HEK293T (cell line): ENCODE results near the gene COA8.

ENCODE experiments used
- CTCF ChIA-PET: fragments of 350-600 bp; formaldehyde crosslinking; extraction: SDS; loops from one replicate; lab custom pipeline; 2021; ENCODE audit warnings: antibody characterized with exemption, inconsistent platforms; lab: Yijun Ruan, JAX
- POLR2A ChIA-PET: fragments of 350-600 bp; formaldehyde crosslinking; extraction: SDS; loops from one replicate; lab custom pipeline; 2020; ENCODE audit warnings: antibody characterized with exemption, inconsistent platforms; lab: Yijun Ruan, JAX
- DNase-seq: peaks from one replicate; pipeline ENCODE4 v3.0.0; 2012; ENCODE audit warnings: mixed read lengths; ENCODE audit errors: extremely low spot score
- ARNT ChIP-seq: fragments of 450-650 bp; IDR thresholded peaks from 2 replicates; pipeline ENCODE4 v1.6.1; 2017; ENCODE audit warnings: mild to moderate bottlenecking
- BHLHE40 ChIP-seq: fragments of 450-650 bp; IDR thresholded peaks from 2 replicates; pipeline ENCODE4 v1.6.1; 2016; ENCODE audit warnings: mild to moderate bottlenecking, moderate library complexity, borderline replicate concordance
- CTBP1 ChIP-seq: fragments of 450-650 bp; IDR thresholded peaks from 2 replicates; pipeline ENCODE4 v1.6.1; 2016; ENCODE audit warnings: borderline replicate concordance
- ELF4 ChIP-seq: fragments of 450-650 bp; IDR thresholded peaks from 2 replicates; pipeline ENCODE4 v1.6.1; 2017; ENCODE audit warnings: antibody characterized with exemption
- FOXA1 ChIP-seq: fragments of 450-650 bp; IDR thresholded peaks from 2 replicates; pipeline ENCODE4 v1.6.1; 2016; ENCODE audit warnings: mild to moderate bottlenecking
- FOXK2 ChIP-seq: fragments of 450-650 bp; IDR thresholded peaks from 2 replicates; pipeline ENCODE4 v1.6.1; 2016; ENCODE audit warnings: mild to moderate bottlenecking
- FOXM1 ChIP-seq: fragments of 450-650 bp; IDR thresholded peaks from 2 replicates; pipeline ENCODE4 v1.6.1; 2017; ENCODE audit warnings: mild to moderate bottlenecking, borderline replicate concordance
- HDGF ChIP-seq: fragments of 450-650 bp; IDR thresholded peaks from 2 replicates; pipeline ENCODE4 v1.6.1; 2017; ENCODE audit warnings: antibody characterized with exemption, borderline replicate concordance
- L3MBTL2 ChIP-seq: fragments of 450-650 bp; conservative IDR thresholded peaks from 2 replicates; pipeline ENCODE4 v1.6.1; 2016; ENCODE audit warnings: mild to moderate bottlenecking
- LEF1 ChIP-seq: fragments of 450-650 bp; IDR thresholded peaks from 2 replicates; pipeline ENCODE4 v1.6.1; 2017; ENCODE audit warnings: mild to moderate bottlenecking, borderline replicate concordance
- NFRKB ChIP-seq: fragments of 450-650 bp; IDR thresholded peaks from 2 replicates; pipeline ENCODE4 v1.6.1; 2016; ENCODE audit warnings: mild to moderate bottlenecking, moderate library complexity
- PKNOX1 ChIP-seq: fragments of 450-650 bp; IDR thresholded peaks from 2 replicates; pipeline ENCODE4 v1.6.1; 2016
- SP1 ChIP-seq: fragments of 450-650 bp; IDR thresholded peaks from 2 replicates; pipeline ENCODE4 v1.6.1; 2017
- SUZ12 ChIP-seq: fragments of 450-650 bp; IDR thresholded peaks from 2 replicates; pipeline ENCODE4 v1.6.1; 2016; ENCODE audit warnings: mild to moderate bottlenecking
- TARDBP ChIP-seq: fragments of 450-650 bp; IDR thresholded peaks from 2 replicates; pipeline ENCODE4 v1.6.1; 2016
- ZNF384 ChIP-seq: fragments of 450-650 bp; IDR thresholded peaks from 2 replicates; pipeline ENCODE4 v1.6.1; 2016

COA8 gene

GRCh38 chr14:103539056-103539825 lies 23.5 kb upstream of the COA8 start:
- no peak for DNase-seq
- CTCF ChIA-PET, result no interaction called here
- POLR2A ChIA-PET, result interaction anchor here (1.0 to 2.3 kb wide), 4 partner anchors 10 to 19 kb away, joined by 4 to 13 read pairs (median 7); partner anchors contain the start of genes CKB and TRMT61A
- no peak for TF ChIP-seq FOXK2
- TF ChIP-seq SUZ12, result no peak
- no peak for TF ChIP-seq FOXA1
- no peak for TF ChIP-seq BHLHE40
- no peak for TF ChIP-seq ELF4
- no peak for TF ChIP-seq CTBP1
- TF ChIP-seq HDGF, result no peak
- TF ChIP-seq TARDBP, result no peak
- no peak for TF ChIP-seq L3MBTL2
- TF ChIP-seq LEF1, result no peak
- TF ChIP-seq PKNOX1, result no peak
- TF ChIP-seq ZNF384, result no peak
- TF ChIP-seq NFRKB, result no peak
- TF ChIP-seq ARNT, result no peak
- TF ChIP-seq SP1, result no peak
- no peak for TF ChIP-seq FOXM1

- no peak for DNase-seq
- CTCF ChIA-PET, result interaction anchor here (0.5 to 3.1 kb wide), 3 partner anchors 22 to 249 kb away, joined by 3 to 13 read pairs (median 5); no protein-coding TSS in a partner anchor
- POLR2A ChIA-PET, result interaction anchor here (1.4 to 2.3 kb wide), 3 partner anchors 12 to 22 kb away, joined by 6 to 14 read pairs (median 13); partner anchors contain the start of genes CKB and TRMT61A
Measured at GRCh38 chr14:103540821-103541708, 21.7 kb upstream of the COA8 start.

DNA sequence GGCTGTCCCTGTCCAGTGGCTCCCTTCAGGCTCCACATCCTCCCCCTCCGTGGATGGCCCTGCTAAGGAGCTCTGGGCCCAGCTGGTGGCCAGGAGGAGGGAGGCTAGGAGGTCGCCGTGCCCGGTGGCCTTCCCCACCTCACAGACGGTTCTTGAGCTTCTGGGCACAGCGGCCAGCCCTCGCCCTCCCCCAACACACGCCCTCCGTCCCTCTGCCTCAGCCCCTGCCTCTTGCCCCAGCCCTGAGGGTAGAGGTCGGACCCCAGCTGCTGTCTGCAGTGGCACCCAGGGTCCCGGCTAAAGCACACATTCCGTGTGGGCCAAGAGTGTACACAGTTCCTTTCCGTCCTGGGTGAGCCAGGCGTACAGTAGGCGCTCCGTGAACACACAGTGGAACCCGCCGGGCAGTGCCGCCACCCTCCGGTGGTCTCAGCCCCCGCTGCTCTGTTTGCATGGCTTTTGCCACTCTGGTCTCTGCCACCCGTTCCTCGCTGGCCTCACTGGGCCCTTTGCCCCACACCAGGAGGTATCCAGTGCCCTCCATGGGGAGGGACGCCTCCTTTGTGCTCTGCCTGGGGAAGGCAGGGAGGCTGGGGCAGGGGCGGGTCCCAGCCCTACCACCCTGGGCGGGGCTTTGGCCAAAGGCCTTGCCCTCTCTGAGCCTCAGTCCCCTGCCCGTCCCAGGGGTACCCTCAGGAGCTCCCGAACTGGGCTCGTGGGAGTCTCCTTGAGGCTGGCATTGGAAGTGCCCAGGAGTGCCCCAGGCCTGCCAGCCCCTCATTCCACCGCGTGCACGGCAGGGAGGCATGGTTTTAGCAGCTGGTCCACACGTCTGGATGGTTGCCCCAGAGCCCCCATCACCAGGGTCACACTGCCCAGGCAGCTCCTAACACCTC lies 20.8 kb upstream of the COA8 start:
- ChIA-PET POLR2A (interaction anchor here (0.5 to 2.3 kb wide), 4 partner anchors 13 to 23 kb away, joined by 4 to 13 read pairs (median 5); partner anchors contain the start of genes CKB and TRMT61A), CTCF (interaction anchor here (3.1 kb wide), 1 partner anchor 23 kb away, joined by 13 read pairs; no protein-coding TSS in a partner anchor)
- no peak for TF ChIP-seq TARDBP
- TF ChIP-seq FOXM1, result no peak
- no peak for TF ChIP-seq SP1
- no peak for TF ChIP-seq FOXK2
- no peak for TF ChIP-seq ARNT
- TF ChIP-seq CTBP1, result no peak
- no peak for DNase-seq

More at GRCh38 chr14:103540821-103541708, 21.7 kb upstream of the COA8 start:
- TF ChIP-seq ZNF384, result no peak
- TF ChIP-seq BHLHE40, result no peak
- no peak for TF ChIP-seq FOXM1
- no peak for TF ChIP-seq ELF4
- no peak for TF ChIP-seq SUZ12
- no peak for TF ChIP-seq FOXK2
- TF ChIP-seq FOXA1, result no peak

DNA sequence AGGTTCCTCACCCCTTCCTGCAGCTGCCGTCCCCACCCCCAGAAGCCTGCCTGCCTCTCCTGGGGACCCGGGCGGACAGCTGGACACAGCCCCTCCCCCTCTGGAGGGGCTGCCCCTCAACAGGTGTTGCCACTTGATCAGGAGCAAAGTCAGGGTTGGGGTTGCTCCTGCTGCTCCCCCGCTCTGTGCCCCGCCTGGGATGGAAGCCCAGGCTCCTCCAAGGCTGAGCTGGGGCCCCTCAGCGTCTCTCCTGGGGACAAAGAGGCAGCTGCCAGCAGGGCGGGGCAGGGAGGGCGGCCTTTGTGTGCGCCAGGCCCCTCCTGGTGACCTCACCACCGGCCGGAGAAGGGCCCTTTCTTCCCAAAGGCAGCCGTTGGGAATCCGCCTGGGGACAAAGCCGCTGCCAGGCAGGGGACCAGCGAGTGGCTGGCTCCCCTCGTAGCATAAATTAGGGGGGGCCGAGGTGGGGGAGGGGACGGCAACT lies 20.1 kb upstream of the COA8 start:
- ChIA-PET POLR2A (interaction anchor here (0.5 to 1.2 kb wide), 2 partner anchors 19 to 20 kb away, joined by 4 read pairs; partner anchors contain the start of gene CKB), CTCF (interaction anchor here (0.5 to 3.1 kb wide), 3 partner anchors 19 to 612 kb away, joined by 3 to 13 read pairs (median 3); no protein-coding TSS in a partner anchor)
- no peak for TF ChIP-seq ARNT
- no peak for TF ChIP-seq BHLHE40
- TF ChIP-seq PKNOX1, result no peak
- TF ChIP-seq HDGF, result no peak
- TF ChIP-seq FOXM1, result no peak
- no peak for TF ChIP-seq SP1
- TF ChIP-seq L3MBTL2, result no peak
- no peak for TF ChIP-seq FOXA1
- no peak for TF ChIP-seq LEF1
- no peak for TF ChIP-seq SUZ12
- no peak for TF ChIP-seq ELF4
- no peak for TF ChIP-seq CTBP1
- TF ChIP-seq ZNF384, result no peak
- TF ChIP-seq TARDBP, result no peak
- no peak for TF ChIP-seq FOXK2
- TF ChIP-seq NFRKB, result no peak
- no peak for DNase-seq

DNA sequence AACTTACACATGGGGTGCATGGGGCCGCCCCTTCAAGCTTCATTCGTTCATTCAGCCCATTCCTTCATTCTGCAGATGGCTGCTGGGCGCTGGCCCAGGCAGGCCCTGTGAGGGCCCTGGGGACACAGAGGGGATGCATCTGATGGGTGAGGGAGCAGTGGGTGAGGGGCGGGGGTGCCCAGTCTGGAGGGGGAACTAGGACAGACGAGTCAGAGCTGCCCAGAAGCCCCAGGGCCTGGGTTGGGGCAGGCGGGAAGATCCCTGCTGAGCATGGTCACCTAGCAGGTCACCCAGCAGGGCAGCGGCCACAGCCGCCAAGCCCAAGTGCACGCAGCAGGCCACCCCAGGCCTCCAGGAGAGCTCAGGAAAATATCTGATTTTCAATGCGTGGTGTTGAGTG lies 19.6 kb upstream of the COA8 start:
- ChIA-PET POLR2A (interaction anchor here (0.7 to 1.2 kb wide), 2 partner anchors 20 to 24 kb away, joined by 3 to 4 read pairs; partner anchors contain the start of gene CKB), CTCF (interaction anchor here (0.5 to 3.1 kb wide), 3 partner anchors 18 to 612 kb away, joined by 3 to 13 read pairs (median 3); no protein-coding TSS in a partner anchor)
- DNase-seq, result no peak
- TF ChIP-seq BHLHE40 (no peak), NFRKB (no peak), FOXM1 (no peak), TARDBP (no peak), ELF4 (no peak), L3MBTL2 (no peak), FOXK2 (no peak), ZNF384 (no peak), CTBP1 (no peak), FOXA1 (no peak), HDGF (no peak), LEF1 (no peak), ARNT (no peak), PKNOX1 (no peak), SUZ12 (no peak), SP1 (no peak)
